ENCODE data around the gene ZNF516.

- TF ChIP-seq SMC3 (IDR thresholded peaks at IDR 0.05; ENCODE audit: low read depth, low read length) (no peak), MAZ (IDR thresholded peaks at IDR 0.05; ENCODE audit: borderline replicate concordance, low read depth, low read length) (0 out of 2 replicates have a peak, but pooled peaks have one; percentile 30), BHLHE40 (IDR thresholded peaks at IDR 0.05; ENCODE audit: low read depth, low read length) (no peak), CTCF (conservative IDR thresholded peaks at IDR 0.05; ENCODE audit: low read depth, low read length) (no peak), CHD1 (IDR thresholded peaks at IDR 0.05; ENCODE audit: low read depth, low read length) (no peak), POLR2A (IDR thresholded peaks at IDR 0.05; ENCODE audit: low read depth, low read length) (no peak), CEBPB (IDR thresholded peaks at IDR 0.05; ENCODE audit: low read depth, low read length) (peak; percentile 33; the same call in 1 of the 2 replicates), MAFK (IDR thresholded peaks at IDR 0.05; ENCODE audit: low read depth, low read length) (no peak), MXI1 (IDR thresholded peaks at IDR 0.05; ENCODE audit: borderline replicate concordance, low read depth, low read length) (peak; percentile 13; the same call in 1 of the 2 replicates), ELK1 (IDR thresholded peaks at IDR 0.05; ENCODE audit: borderline replicate concordance, low read depth, low read length) (no peak), RAD21 (IDR thresholded peaks at IDR 0.05; ENCODE audit: low read length) (no peak), FOS (IDR thresholded peaks at IDR 0.05; ENCODE audit: low read depth, low read length) (no peak)
Observed at GRCh38 chr18:76496194-76496890, 1.3 kb upstream of the ZNF516 start.
